SHP77 (cell line): ENCODE measurements around the gene LPIN1.
A peak's percentile ranks its signal among the peaks of the same experiment; 100 is the strongest.
"Not testable (repeated sequence)": the region's sequence is repeated elsewhere in the genome, so short reads cannot be mapped to it uniquely, and the experiment has no call there.

ENCODE experiments used
- DNase-seq, 2 experiments: peaks; one replicate each; lab custom pipeline; 2025; lab: John Stamatoyannopoulos, UW

Gene LPIN1

GRCh38 chr2:11743846-11744553 is 2.4 kb upstream of the LPIN1 start:
- DNase-seq: peak; percentile 93 to 95

GRCh38 chr2:11744631-11745394 is 1.6 kb upstream of the LPIN1 start:
- DNase-seq: peak; percentile 65 to 86

- DNase-seq: peak in 1 of 2 experiments; percentile 41
Observed at GRCh38 chr2:11745613-11746375, 638 bp upstream of the LPIN1 start.

- peak; percentile 46 to 64 for DNase-seq
Observed at GRCh38 chr2:11746807-11747459, 501 bp downstream of the LPIN1 start.

GRCh38 chr2:11748018-11748860 is 1.8 kb downstream of the LPIN1 start:
- no peak for DNase-seq

- DNase-seq: no peak
Observed at GRCh38 chr2:11748861-11749645, 2.6 kb downstream of the LPIN1 start.

- no peak for DNase-seq
Observed at GRCh38 chr2:11749646-11750349, 3.4 kb downstream of the LPIN1 start.

- DNase-seq: no peak
Observed at GRCh38 chr2:11750422-11750821, 4.0 kb downstream of the LPIN1 start.

- DNase-seq: no peak
Observed at GRCh38 chr2:11750917-11751316, 4.5 kb downstream of the LPIN1 start.

- DNase-seq: no peak
Observed at GRCh38 chr2:11752906-11753305, 6.5 kb downstream of the LPIN1 start.

- DNase-seq: peak; percentile 63 to 75
Observed at GRCh38 chr2:11753452-11753885, 7.0 kb downstream of the LPIN1 start.

- peak; percentile 61 to 68 for DNase-seq
Observed at GRCh38 chr2:11753886-11754699, 7.7 kb downstream of the LPIN1 start.

- DNase-seq: no peak
Observed at GRCh38 chr2:11754700-11755015, 8.2 kb downstream of the LPIN1 start.

GRCh38 chr2:11757101-11757500 is 10.7 kb downstream of the LPIN1 start:
- DNase-seq: no peak

- DNase-seq: no peak
Observed at GRCh38 chr2:11758187-11758586, 11.8 kb downstream of the LPIN1 start.

GRCh38 chr2:11758647-11759046 is 12.2 kb downstream of the LPIN1 start:
- DNase-seq: no peak

- not testable (repeated sequence) for DNase-seq
Observed at GRCh38 chr2:11759182-11759975, 12.9 kb downstream of the LPIN1 start.

GRCh38 chr2:11761259-11761658 is 14.8 kb downstream of the LPIN1 start:
- DNase-seq: no peak
